B cell (primary cell): ENCODE measurements around the gene MANEA. TPM values are rescaled to one million over a fixed set of nuclear protein-coding genes. Genes with fewer than 3 reads are reported as not detected.

ENCODE experiments used
- ATAC-seq: fragments of 200-7000 bp; cut with Tn5 transposase; one replicate; pipeline ENCODE4 v1.10.0; 2021; ENCODE audit warnings: low read depth, mild to moderate bottlenecking, moderate number of reproducible peaks, moderate library complexity
- CTCF ChIA-PET: fragments of 350-600 bp; sonication (Branson Sonifier 250); formaldehyde crosslinking; loops from one replicate; lab custom pipeline; 2021; ENCODE audit warnings: antibody characterized with exemption, inconsistent platforms; lab: Charles Lee
- POLR2A ChIA-PET: fragments of 350-600 bp; sonication (Branson Sonifier 250); formaldehyde crosslinking; loops from one replicate; lab custom pipeline; 2021; ENCODE audit warnings: antibody characterized with exemption; lab: Charles Lee
- DNase-seq: peaks from one replicate; pipeline ENCODE4 v3.0.0; 2013
- H2AFZ ChIP-seq: 2 replicates; pipeline ENCODE4 v1.6.1; 2012; ENCODE audit warnings: mild to moderate bottlenecking, low read depth, low read length; ENCODE audit not compliant: insufficient read depth, poor library complexity, severe bottlenecking
- H3K27ac ChIP-seq, 2 donors: 1 replicate in 1 of 2; 2 replicates in 1 of 2; pipeline ENCODE4 v1.5.1; 2012 to 2013; ENCODE audit warnings: low read length in 2 of 2, mild to moderate bottlenecking in 2 of 2, moderate library complexity in 1 of 2
- H3K27me3 ChIP-seq, 4 experiments: fragments of 200-600 bp in 1 of 4; sonication (generic) in 1 of 4; replicated peaks in 1 of 4; 1 replicate in 2 of 4; 2 replicates in 2 of 4; pipeline versions ENCODE4 v1.6.1 to v1.7.0; 2013 to 2016; ENCODE audit warnings: low read length in 3 of 4, mild to moderate bottlenecking in 2 of 4, mixed read lengths in 1 of 4, moderate library complexity in 1 of 4; ENCODE audit not compliant: insufficient read depth in 4 of 4, control insufficient read depth in 3 of 4; ENCODE audit errors: control extremely low read depth in 1 of 4
- H3K36me3 ChIP-seq, 2 experiments: replicated peaks in 1 of 2; 1 replicate in 1 of 2; 2 replicates in 1 of 2; pipeline versions ENCODE4 v1.6.1 to v1.7.1; 2013; ENCODE audit warnings: low read length in 1 of 2; ENCODE audit not compliant: insufficient read depth in 2 of 2, control insufficient read depth in 1 of 2; ENCODE audit errors: control extremely low read depth in 1 of 2, extremely low read depth in 1 of 2
- H3K4me1 ChIP-seq, 2 donors: fragments of 200-600 bp in 1 of 2; sonication (generic) in 1 of 2; 1 replicate in 1 of 2; 2 replicates in 1 of 2; pipeline versions ENCODE4 v1.5.1 to v1.6.1; 2013 to 2017; ENCODE audit warnings: low read length in 2 of 2; ENCODE audit not compliant: control insufficient read depth in 2 of 2, insufficient read depth in 2 of 2
- H3K4me2 ChIP-seq: replicated peaks from 2 replicates; pipeline ENCODE3; 2012; ENCODE audit warnings: mild to moderate bottlenecking, low read depth, low read length; ENCODE audit not compliant: poor library complexity, severe bottlenecking
- H3K4me3 ChIP-seq, 5 experiments: fragments of 200-600 bp in 1 of 5; sonication (generic) in 1 of 5; 1 replicate in 3 of 5; 2 replicates in 2 of 5; pipeline versions ENCODE4 v1.5.1 to v1.7.0; 2011 to 2016; ENCODE audit warnings: low read length in 4 of 5, mild to moderate bottlenecking in 4 of 5, low read depth in 2 of 5, control low read depth in 1 of 5, moderate library complexity in 1 of 5; ENCODE audit not compliant: insufficient read depth in 1 of 5; ENCODE audit errors: control extremely low read depth in 1 of 5, extremely low read depth in 1 of 5
- H3K79me2 ChIP-seq: fragments of 200-600 bp; sonication (generic); one replicate; pipeline ENCODE4 v1.6.0; 2016; ENCODE audit warnings: low read length; ENCODE audit not compliant: control insufficient read depth, insufficient read depth
- H3K9ac ChIP-seq: fragments of 200-600 bp; sonication (generic); 2 replicates; pipeline ENCODE4 v1.6.1; 2017; ENCODE audit warnings: mild to moderate bottlenecking, low read length, moderate library complexity
- H3K9me3 ChIP-seq, 3 donors: one replicate each; pipeline versions ENCODE4 v1.6.1 to v1.7.1; 2013; ENCODE audit warnings: low read length in 2 of 3; ENCODE audit not compliant: control insufficient read depth in 2 of 3, insufficient read depth in 1 of 3; ENCODE audit errors: control extremely low read depth in 1 of 3
- H4K20me1 ChIP-seq: 2 replicates; pipeline ENCODE4 v1.6.0; 2012; ENCODE audit warnings: mild to moderate bottlenecking, low read length; ENCODE audit not compliant: insufficient read depth, control insufficient read depth, poor library complexity, severe bottlenecking
- H3K27ac Mint-ChIP-seq: one replicate; pipeline ENCODE4 v1.8.0; 2021; ENCODE audit warnings: mixed read lengths
- H3K27me3 Mint-ChIP-seq: one replicate; pipeline ENCODE4 v1.8.0; 2021; ENCODE audit warnings: mixed read lengths
- H3K4me1 Mint-ChIP-seq: one replicate; pipeline ENCODE4 v1.8.0; 2021; ENCODE audit warnings: mixed read lengths
- H3K4me3 Mint-ChIP-seq: one replicate; pipeline ENCODE4 v1.8.0; 2021; ENCODE audit warnings: mixed read lengths
- H3K9me3 Mint-ChIP-seq: one replicate; pipeline ENCODE4 v1.8.0; 2022; ENCODE audit warnings: mixed read lengths; ENCODE audit not compliant: insufficient read depth
- CTCF ChIP-seq: fragments of 200-600 bp; IDR thresholded peaks from one replicate; pipeline ENCODE4 v1.8.0; 2022; ENCODE audit warnings: antibody characterized with exemption, mild to moderate bottlenecking
- EZH2 ChIP-seq: IDR thresholded peaks from 2 replicates; pipeline ENCODE4 v1.6.1; 2012; ENCODE audit warnings: borderline replicate concordance, low read depth, mild to moderate bottlenecking, moderate library complexity, low read length; ENCODE audit not compliant: insufficient read depth, poor library complexity, severe bottlenecking
- WGBS: methylation state at CpG from one replicate; pipeline ENCODE4 v1.1.5; 2013; ENCODE audit warnings: missing lambda C conversion rate; ENCODE audit not compliant: insufficient coverage; 5-methylcytosine and 5-hydroxymethylcytosine counted together
- intact Hi-C: fragments of 100-400 bp; cut with micrococcal nuclease; formaldehyde crosslinking; loops from one replicate; pipeline ENCODE4 v1.10.0; 2022
- polyA plus RNA-seq: library from polyadenylated mRNA; depleted of rRNA; stranded (reverse); fragments of >200 nt; gene quantifications from 2 replicates; pipeline ENCODE4 v1.2.3, GENCODE V29; 2012
- total RNA-seq, 2 donors: library from RNA; stranded (reverse); fragments of 120-200 nt in 1 of 2; gene quantifications; 1 replicate in 1 of 2; 2 replicates in 1 of 2; pipeline versions ENCODE4 v1.2.3 to v1.2.4, GENCODE V29; 2013 to 2022

MANEA gene
- total and polyA plus RNA-seq, 2 donors (not counting 1 experiment from before 2014, with no cell fraction given) = 2.4 to 9.0 TPM

DNA sequence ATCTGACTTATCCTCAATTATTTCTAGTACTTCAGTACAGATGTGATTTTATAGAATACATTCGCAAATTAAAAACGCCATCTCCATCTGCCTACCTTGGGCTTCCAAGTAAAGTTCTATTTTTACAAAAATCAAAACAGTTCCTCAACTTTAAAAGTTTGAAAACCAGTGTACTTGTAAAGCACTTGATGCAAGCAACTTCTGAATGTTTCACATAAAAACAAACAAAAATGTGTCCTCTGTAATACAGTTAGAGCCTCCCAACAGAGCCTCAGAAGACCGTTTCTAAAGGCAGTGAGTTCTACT is 384 bp upstream of the MANEA start:
- no peaks in the 10 kb centered on the region for H3K36me3 ChIP-seq
- intact Hi-C loops = loop anchor here (1.0 to 2.0 kb wide), 3 partner anchors 944 to 1706 kb away; partner anchors contain the start of genes KLHL32, MMS22L and UFL1
- H3K9ac ChIP-seq = peak overlapping the region; percentile 84
- WGBS = 0% methylated on average over 3 of the region's 3 CpGs
- H3K9me3 ChIP-seq = no peaks in the 10 kb centered on the region
- ChIA-PET POLR2A (interaction anchor here (1.0 kb wide), 1 partner anchor 945 kb away, joined by 3 read pairs; no protein-coding TSS in a partner anchor), CTCF (no interaction called here)
- H2AFZ ChIP-seq = peak overlapping the region; percentile 90
- H3K4me2 ChIP-seq = peak overlapping the region; percentile 81
- TF ChIP-seq EZH2 = no peak
- TF ChIP-seq CTCF = no peak
- Mint-ChIP-seq H3K4me1 (peaks cover 39% of the 10 kb centered on the region), H3K4me3 (peak overlapping the region; percentile 99), H3K27ac (peak overlapping the region; percentile 99), H3K27me3 (no peaks in the 10 kb centered on the region), H3K9me3 (no peaks in the 10 kb centered on the region)
- no peak for DNase-seq
- no peak for ATAC-seq
- no peaks in the 10 kb centered on the region for H3K27me3 ChIP-seq
- H4K20me1 ChIP-seq = no peaks in the 10 kb centered on the region
- peak overlapping the region; percentile 86 to 91 for H3K27ac ChIP-seq
- peaks cover 12 to 15% of the 10 kb centered on the region in 2 donors for H3K4me1 ChIP-seq
- peaks cover 25% of the 10 kb centered on the region for H3K79me2 ChIP-seq
- H3K4me3 ChIP-seq = peak overlapping the region; percentile 75 to 99 (median 91)

- POLR2A ChIA-PET = no interaction called here
- no peaks in the 10 kb centered on the region for H3K9me3 Mint-ChIP-seq
- peak overlapping the region; percentile 99 for H3K4me3 Mint-ChIP-seq
- TF ChIP-seq CTCF = no peak
- Histone ChIP-seq H3K27ac (peak overlapping the region; percentile 86 to 91), H3K4me3 (peak overlapping the region; percentile 26 to 95 (median 75)), H3K36me3 (no peaks in the 10 kb centered on the region), H3K27me3 (no peaks in the 10 kb centered on the region), H4K20me1 (no peaks in the 10 kb centered on the region), H3K9me3 (no peaks in the 10 kb centered on the region), H3K4me2 (peak overlapping the region; percentile 81), H3K9ac (peak overlapping the region; percentile 84), H3K4me1 (peaks cover 12 to 15% of the 10 kb centered on the region in 2 donors), H2AFZ (peak overlapping the region; percentile 90), H3K79me2 (peaks cover 25% of the 10 kb centered on the region)
- H3K27me3 Mint-ChIP-seq = no peaks in the 10 kb centered on the region
- H3K4me1 Mint-ChIP-seq = peaks cover 39% of the 10 kb centered on the region
- peak; percentile 2 for ATAC-seq
- intact Hi-C loops = no loop called here
- DNase-seq = no peak
- peak overlapping the region; percentile 99 for H3K27ac Mint-ChIP-seq
- 0% methylated on average over 9 of the region's 10 CpGs for WGBS
- CTCF ChIA-PET = no interaction called here
Measured at GRCh38 chr6:95578106-95578410, 723 bp downstream of the MANEA start.
